ENCODE results near the gene ANO5. TPM values are rescaled to one million over a fixed set of nuclear protein-coding genes. Genes with fewer than 3 reads are reported as not detected.

Gene ANO5
- 1.3 to 1.9 TPM (median 1.5 TPM) in 5 replicates for total RNA-seq (2022; extraction: Qiagen RNA extraction)

GRCh38 chr11:22192642-22193347, at the start of gene ANO5:
Gene ANO5 (plus strand): TSS chr11:22193085. CDS start chr11:22193493, 408 bp downstream.

Other genes starting within 250 kb of the ANO5 start
- gene SLC17A6, start 145.3 kb downstream of the ANO5 start, total RNA-seq (2022; extraction: Qiagen RNA extraction), result not detected in 5 replicates